HG03565 (cell line): Measurements from ENCODE around the gene PCGF6.

ENCODE experiments used
- ATAC-seq: cut with Tn5 transposase; IDR thresholded peaks from one replicate; pipeline ENCODE4 v1.9.1; 2021; ENCODE audit warnings: mild to moderate bottlenecking, moderate library complexity; ENCODE audit not compliant: unreplicated experiment

Gene PCGF6

GRCh38 chr10:103327906-103328305 lies 23.0 kb downstream of the PCGF6 start:
- ATAC-seq, result no peak

GRCh38 chr10:103316087-103316486 lies 34.9 kb downstream of the PCGF6 start:
- ATAC-seq, result no peak

DNA sequence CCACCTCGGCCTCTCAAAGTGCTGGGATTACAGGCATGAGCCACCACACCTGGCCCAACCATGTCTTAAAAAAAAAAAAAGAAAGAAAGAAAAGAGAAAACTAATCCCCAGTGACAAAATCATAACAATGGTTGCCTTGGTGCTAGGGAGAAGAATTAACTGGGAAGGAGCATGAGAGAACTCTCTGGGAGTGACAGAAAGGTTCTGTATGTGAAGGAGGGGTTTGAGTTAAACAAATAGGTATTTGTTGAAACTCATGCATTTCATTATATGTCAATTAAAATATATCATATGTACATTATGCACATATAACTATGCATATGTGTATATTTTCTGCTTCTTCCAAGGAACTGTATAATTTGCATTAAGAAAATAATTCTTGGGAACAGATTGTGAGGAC lies 40.7 kb downstream of the PCGF6 start:
- ATAC-seq, result no peak

- ATAC-seq, result no peak
These were observed 43.3 kb downstream of the PCGF6 start for GRCh38 chr10:103307594-103307993.

GRCh38 chr10:103295374-103296015 lies 55.4 kb downstream of the PCGF6 start:
- ATAC-seq, result no peak

DNA sequence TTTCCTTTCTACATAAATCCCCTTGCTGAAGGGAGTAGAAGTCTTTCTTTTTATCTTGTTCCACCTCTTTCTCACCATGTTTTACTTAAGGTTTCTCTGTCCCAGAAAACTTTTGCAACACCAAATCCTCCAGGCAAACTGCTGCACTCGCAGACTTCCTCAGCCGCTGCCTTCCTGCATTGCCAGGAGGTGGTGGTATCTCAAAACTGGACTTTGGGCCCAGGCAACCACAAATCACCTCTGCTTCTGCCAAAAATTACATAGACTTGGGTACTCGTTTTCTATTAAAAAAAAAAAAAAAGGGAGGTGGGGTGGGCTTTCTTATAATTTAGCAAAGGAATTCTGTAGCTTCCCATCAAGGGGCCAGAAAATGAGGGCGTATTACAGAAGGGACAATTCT lies 59.4 kb downstream of the PCGF6 start:
- no peak for ATAC-seq

GRCh38 chr10:103287992-103288391 lies 62.9 kb downstream of the PCGF6 start:
- no peak for ATAC-seq

- no peak for ATAC-seq
These were observed 66.8 kb downstream of the PCGF6 start for GRCh38 chr10:103284170-103284569.

DNA sequence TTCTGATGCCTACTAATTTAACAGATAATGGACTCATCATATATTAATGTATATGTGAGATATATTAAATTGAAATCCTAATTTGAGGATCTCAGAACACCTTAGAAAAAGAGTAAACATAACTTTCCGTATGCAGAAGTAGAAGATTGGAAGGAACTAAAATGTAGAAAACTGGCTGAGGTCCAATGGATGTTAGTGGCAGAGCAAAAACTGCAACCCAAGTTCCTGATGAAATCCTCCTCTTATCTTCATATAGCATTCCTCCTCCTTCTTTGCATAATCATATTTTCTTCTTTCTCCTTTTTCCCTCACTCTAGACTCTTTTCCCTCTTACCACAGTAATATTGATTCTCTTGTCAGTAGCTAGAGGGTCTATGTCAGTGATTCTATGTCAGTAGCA lies 68.0 kb downstream of the PCGF6 start:
- ATAC-seq, result no peak

- no peak for ATAC-seq
These were observed 69.2 kb downstream of the PCGF6 start for GRCh38 chr10:103281753-103282152.

- no peak for ATAC-seq
These were observed 70.4 kb downstream of the PCGF6 start for GRCh38 chr10:103280506-103280905.

- no peak for ATAC-seq
These were observed 70.9 kb downstream of the PCGF6 start for GRCh38 chr10:103280031-103280430.

- ATAC-seq, result no peak
These were observed 72.1 kb downstream of the PCGF6 start for GRCh38 chr10:103278862-103279298.

- no peak for ATAC-seq
These were observed 72.5 kb downstream of the PCGF6 start for GRCh38 chr10:103278537-103278823.

- ATAC-seq, result no peak
These were observed 73.0 kb downstream of the PCGF6 start for GRCh38 chr10:103277713-103278536.

- ATAC-seq, result no peak
These were observed 73.8 kb downstream of the PCGF6 start, which contains the start of gene INA for GRCh38 chr10:103276896-103277712. Gene INA (plus strand): TSS chr10:103277138. CDS start chr10:103277212, 74 bp downstream.

- no peak for ATAC-seq
These were observed 74.6 kb downstream of the PCGF6 start for GRCh38 chr10:103276251-103276895.

GRCh38 chr10:103273041-103273441 lies 77.9 kb downstream of the PCGF6 start:
- no peak for ATAC-seq

DNA sequence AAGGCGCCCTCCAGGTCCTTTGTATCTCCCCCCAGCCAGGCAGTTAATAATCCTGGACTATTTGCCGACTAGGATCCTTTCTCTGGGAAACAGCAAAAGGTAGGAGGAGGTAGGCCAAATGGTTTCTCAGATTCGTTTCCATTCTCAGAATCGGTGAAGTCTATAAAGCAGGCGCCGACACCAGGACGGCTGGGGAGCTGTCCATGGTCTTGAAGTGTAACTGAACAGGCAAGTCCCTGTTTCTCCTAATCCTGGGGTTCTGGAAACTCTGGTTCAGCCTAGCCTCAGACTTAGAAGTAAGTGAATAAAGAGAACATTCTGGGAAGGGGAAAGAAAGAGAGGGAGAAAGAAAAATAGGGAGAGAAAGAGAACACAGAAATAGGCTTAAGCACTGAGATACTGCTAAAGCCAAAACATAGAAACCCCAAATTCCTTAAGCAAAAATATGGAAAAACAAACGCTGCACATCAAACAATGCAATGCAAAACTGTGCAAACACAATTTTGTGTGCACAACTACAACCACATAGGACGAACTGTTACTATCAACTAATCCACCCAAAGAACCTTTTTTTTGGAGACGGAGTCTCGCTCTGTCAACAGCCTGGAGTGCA lies 85.1 kb downstream of the PCGF6 start:
- ATAC-seq, result no peak

DNA sequence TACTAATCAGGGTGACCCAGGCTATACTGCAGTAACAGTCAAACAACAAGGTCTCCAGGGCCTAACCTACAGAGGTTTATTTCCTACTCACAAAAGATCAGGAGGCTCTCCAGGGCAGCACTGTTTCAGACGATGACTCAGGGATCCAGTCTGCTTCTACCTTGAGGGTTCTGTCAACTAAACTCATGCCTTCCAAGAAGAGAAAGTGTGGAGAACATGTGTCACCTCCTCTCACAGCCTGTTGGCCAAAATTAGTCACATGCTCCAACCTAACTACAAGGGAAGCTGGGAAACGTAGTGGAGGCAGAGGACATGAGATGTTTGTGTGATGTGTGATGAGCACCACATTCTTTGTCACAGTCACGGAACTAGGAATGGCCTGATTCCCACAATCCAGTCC lies 88.7 kb downstream of the PCGF6 start:
- no peak for ATAC-seq

DNA sequence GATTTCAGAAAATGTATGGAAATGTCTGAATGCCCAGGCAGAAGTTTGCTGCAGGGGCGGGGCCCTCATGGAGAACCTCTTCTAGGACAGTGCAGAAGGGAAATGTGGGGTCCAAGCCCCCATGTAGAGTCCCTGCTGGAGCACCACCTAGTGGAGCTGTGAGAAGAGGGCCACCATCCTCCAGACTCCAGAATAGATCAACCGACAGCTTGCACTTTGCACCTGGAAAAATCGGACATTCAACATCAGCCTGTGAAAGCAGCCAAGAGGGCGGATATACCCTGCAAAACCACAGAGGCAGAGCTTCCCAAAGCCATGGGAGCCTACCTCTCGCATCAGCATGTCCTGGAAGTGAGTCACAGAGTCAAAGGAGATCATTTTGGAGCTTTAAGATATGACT lies 91.0 kb downstream of the PCGF6 start:
- no peak for ATAC-seq
